Coronary artery (tissue), 2 donors: ENCODE measurements around the gene FCN3.

Experiments used
- DNase-seq: peaks from one replicate; pipeline ENCODE4 v3.0.0-alpha.2; 2017; ENCODE audit warnings: low spot score
- H3K27ac ChIP-seq, 2 donors: fragments of 200-600 bp; sonication (generic); one replicate each; pipeline ENCODE4 v1.5.1; 2016 to 2019
- H3K4me3 ChIP-seq: fragments of 200-600 bp; sonication (generic); 2 replicates; pipeline ENCODE4 v1.5.1; 2016; ENCODE audit warnings: mild to moderate bottlenecking, moderate library complexity
- CTCF ChIP-seq: fragments of 200-600 bp; sonication (generic); IDR thresholded peaks from one replicate; pipeline ENCODE4 v1.5.1; 2019; ENCODE audit warnings: antibody characterized with exemption

The FCN3 gene

GRCh38 chr1:27342778-27343638 lies 31.6 kb downstream of the FCN3 start:
- no peak for TF ChIP-seq CTCF
- DNase-seq, result no peak
- Histone ChIP-seq H3K27ac (no peak overlapping the region), H3K4me3 (no peak overlapping the region)

- no peak overlapping the region for H3K27ac ChIP-seq
- no peak for DNase-seq
- no peak overlapping the region for H3K4me3 ChIP-seq
- TF ChIP-seq CTCF, result no peak
Observed at GRCh38 chr1:27342391-27342777, 32.2 kb downstream of the FCN3 start.

GRCh38 chr1:27341525-27342252 lies 32.9 kb downstream of the FCN3 start, which contains the start of gene SYTL1:
Gene SYTL1, plus strand, starts transcription at chr1:27342022. Its CDS starts 3,313 bp downstream, at chr1:27345335.
- no peak for TF ChIP-seq CTCF
- Histone ChIP-seq H3K27ac (no peak within 1 kb of the TSS), H3K4me3 (no peak within 1 kb of the TSS)
- DNase-seq, result no peak

GRCh38 chr1:27339213-27339612 lies 35.4 kb downstream of the FCN3 start:
- H3K4me3 ChIP-seq, result no peak overlapping the region
- H3K27ac ChIP-seq, result no peak overlapping the region
- no peak for TF ChIP-seq CTCF
- no peak for DNase-seq

- DNase-seq, result no peak
- H3K4me3 ChIP-seq, result no peak overlapping the region
- no peak for TF ChIP-seq CTCF
- H3K27ac ChIP-seq, result no peak overlapping the region
Observed at GRCh38 chr1:27338751-27339150, 35.9 kb downstream of the FCN3 start.

- no peak for TF ChIP-seq CTCF
- Histone ChIP-seq H3K4me3 (no peak overlapping the region), H3K27ac (no peak overlapping the region)
- no peak for DNase-seq
Observed at GRCh38 chr1:27336756-27337155, 37.9 kb downstream of the FCN3 start.
